GM19455 (cell line): ENCODE measurements around the gene PDS5A.
A peak's percentile ranks its signal among the peaks of the same experiment; 100 is the strongest.
"Not testable (repeated sequence)": the region's sequence is repeated elsewhere in the genome, so short reads cannot be mapped to it uniquely, and the experiment has no call there.

Experiments
- ATAC-seq: cut with Tn5 transposase; IDR thresholded peaks from one replicate; pipeline ENCODE4 v1.9.1; 2021; ENCODE audit not compliant: unreplicated experiment

Gene PDS5A, protein sequence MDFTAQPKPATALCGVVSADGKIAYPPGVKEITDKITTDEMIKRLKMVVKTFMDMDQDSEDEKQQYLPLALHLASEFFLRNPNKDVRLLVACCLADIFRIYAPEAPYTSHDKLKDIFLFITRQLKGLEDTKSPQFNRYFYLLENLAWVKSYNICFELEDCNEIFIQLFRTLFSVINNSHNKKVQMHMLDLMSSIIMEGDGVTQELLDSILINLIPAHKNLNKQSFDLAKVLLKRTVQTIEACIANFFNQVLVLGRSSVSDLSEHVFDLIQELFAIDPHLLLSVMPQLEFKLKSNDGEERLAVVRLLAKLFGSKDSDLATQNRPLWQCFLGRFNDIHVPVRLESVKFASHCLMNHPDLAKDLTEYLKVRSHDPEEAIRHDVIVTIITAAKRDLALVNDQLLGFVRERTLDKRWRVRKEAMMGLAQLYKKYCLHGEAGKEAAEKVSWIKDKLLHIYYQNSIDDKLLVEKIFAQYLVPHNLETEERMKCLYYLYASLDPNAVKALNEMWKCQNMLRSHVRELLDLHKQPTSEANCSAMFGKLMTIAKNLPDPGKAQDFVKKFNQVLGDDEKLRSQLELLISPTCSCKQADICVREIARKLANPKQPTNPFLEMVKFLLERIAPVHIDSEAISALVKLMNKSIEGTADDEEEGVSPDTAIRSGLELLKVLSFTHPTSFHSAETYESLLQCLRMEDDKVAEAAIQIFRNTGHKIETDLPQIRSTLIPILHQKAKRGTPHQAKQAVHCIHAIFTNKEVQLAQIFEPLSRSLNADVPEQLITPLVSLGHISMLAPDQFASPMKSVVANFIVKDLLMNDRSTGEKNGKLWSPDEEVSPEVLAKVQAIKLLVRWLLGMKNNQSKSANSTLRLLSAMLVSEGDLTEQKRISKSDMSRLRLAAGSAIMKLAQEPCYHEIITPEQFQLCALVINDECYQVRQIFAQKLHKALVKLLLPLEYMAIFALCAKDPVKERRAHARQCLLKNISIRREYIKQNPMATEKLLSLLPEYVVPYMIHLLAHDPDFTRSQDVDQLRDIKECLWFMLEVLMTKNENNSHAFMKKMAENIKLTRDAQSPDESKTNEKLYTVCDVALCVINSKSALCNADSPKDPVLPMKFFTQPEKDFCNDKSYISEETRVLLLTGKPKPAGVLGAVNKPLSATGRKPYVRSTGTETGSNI (N-terminal part only)

GRCh38 chr4:39977489-39978377 lies at the start of gene PDS5A:
PDS5A (minus strand) TSS chr4:39977911; CDS start chr4:39976577, 1,334 bp downstream.
- ATAC-seq = peak; percentile 78

DNA sequence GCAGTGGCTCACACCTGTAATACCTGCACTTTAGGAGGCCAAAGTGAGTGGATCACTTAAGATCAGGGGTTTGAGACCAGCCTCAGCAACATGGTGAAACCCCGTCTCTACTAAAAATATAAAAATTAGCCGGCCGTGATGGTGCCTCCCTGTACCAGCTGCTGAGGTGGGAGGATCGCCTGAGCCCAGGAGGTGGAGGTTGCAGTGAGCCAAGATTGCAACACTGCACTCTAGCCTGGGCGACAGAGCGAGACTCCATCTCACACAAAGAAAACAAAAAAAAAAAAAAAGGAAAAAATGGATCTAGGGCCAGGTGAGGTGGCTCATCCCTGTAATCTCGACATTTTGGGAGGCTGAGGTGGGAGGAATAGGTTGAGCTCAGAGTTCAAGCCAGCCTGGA lies 46.3 kb upstream of the PDS5A start:
- ATAC-seq = not testable (repeated sequence)

DNA sequence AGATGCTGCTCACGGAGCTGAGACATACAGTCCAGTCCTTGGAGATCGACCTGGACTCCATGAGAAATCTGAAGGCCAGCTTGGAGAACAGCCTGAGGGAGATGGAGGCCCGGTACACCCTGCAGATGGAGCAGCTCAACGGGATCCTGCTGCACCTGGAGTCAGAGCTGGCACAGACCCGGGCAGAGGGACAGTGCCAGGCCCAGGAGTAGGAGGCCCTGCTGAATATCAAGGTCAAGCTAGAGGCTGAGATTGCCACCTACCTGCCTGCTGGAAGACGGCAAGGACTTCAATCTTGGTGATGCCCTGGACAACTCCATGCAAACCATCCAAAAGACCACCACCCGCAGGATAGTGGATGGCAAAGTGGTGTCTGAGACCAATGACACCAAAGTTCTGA lies 43.4 kb upstream of the PDS5A start:
- not testable (repeated sequence) for ATAC-seq

DNA sequence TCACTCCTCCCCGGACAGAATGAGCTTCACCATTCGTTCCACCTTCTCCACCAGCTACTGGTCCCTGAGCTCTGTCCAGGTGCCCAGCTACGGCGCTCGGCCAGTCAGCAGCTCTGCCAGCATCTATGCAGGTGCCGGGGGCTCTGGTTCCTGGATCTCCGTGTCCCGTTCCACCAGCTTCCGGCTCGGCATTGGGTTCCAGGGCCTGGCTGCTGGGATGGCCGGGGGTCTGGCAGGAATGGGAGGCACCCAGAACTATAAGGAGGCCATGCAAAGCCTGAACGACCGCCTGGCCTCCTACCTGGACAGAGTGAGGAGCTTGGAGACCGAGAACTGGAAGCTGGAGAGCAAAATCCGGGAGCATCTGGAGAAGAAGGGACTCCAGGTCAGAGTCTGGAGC lies 42.5 kb upstream of the PDS5A start:
- ATAC-seq = no peak

- ATAC-seq = no peak
These were observed 38.3 kb upstream of the PDS5A start for GRCh38 chr4:40016007-40016406.

DNA sequence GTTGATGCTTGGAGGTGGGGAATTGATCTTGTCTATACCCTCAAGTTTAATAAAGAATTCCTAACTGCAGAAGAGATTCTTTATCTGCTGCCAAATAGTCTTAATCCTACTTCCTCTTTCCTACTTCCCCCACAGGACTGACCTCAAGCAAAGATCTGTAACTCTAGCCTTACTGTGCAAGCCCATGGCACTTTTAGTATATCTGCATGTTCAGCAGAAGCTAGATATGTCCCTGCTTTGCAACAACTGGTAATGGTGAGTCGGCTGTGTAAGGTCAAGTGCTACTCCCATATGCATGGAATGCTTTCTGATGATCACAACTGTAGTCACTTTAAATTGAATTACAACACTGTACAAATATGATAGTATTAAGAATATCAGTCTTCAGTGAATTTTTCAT lies 26.3 kb upstream of the PDS5A start:
- ATAC-seq = no peak

DNA sequence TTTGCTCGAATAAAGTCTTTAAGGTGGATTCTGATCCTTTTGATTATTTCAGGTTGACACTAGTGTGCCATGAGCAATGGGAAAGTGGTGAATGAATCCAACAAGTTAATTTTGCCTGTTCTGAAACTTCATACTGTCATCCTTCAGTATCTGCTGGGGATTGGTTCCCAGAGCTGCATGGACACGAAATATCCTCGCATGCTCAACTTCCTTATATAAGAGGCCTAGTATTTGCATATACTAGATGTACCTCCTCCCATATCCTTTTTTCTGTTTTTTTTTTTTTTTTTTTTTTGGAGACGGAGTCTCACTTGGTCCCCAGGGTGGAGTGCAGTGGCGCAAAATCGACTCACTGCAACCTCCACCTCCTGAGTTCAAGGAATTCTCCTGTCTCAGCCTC lies 23.0 kb upstream of the PDS5A start:
- no peak for ATAC-seq

DNA sequence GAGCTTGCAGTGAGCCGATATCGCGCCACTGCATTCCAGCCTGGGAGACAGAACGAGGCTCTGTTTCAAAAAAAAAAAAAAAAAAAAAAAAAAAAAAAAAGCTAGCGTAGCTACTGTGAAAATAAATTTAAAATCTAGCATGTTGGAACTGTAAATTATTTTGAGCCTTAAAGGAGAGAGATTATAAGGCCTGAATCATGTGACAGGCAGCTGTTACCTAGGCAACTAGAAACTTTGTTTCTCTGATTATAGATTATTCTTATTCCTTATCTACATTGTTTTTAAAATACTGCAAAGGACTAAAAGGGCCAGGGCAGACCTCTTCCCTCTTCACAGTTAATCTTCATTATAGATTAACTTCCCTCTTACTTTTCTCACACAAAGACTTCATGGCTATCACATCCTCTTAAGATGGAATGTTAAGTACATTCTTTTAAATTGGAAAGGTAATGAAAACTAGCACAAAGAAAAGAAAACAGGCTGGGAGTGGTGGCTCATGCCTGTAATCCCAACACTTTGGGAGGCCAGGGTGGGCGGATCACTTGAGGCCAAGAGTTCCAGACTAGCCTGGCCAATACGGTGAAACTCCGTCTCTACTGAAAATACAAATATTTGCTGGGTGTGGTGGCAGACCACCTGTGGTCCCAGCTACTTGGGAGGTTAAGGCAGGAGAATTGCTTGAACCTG lies 21.1 kb upstream of the PDS5A start:
- no peak for ATAC-seq

DNA sequence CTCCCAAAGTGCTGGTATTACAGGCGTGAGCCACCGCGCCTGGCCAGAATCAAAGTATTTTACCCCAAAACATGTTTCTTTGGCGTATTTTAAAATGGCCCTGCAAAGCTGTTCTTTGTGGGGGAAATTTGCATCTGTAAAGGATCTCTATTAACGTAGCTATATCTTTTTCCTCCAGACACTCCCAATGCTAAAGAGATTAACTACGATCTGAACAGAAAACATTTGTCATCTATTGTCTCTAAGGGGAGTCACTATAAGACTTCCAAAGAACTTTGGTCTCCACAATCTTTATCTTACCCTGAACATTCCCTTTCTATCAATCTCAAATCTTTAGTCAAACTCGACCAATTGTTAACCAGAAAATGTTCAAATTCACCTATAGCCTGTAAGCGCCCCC lies 19.1 kb upstream of the PDS5A start:
- no peak for ATAC-seq

DNA sequence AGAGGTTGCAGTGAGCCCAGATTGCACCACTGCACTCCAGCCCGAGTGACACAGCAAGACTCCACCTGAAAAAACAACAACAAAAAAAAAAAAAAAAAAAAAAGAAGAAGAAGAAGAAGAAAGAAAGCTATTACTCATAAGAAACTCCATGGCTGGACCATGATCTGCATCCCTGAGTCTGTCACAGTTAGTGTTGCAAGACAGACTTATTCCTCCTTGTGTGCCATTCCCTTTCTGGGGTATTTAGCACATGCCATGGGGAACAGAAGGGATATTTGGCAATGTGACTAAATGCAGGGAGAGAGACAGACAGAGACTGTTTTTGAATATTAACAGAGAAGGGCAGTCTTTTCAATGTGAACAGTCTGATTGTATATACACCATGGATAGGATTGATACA lies 16.7 kb upstream of the PDS5A start:
- ATAC-seq = no peak

DNA sequence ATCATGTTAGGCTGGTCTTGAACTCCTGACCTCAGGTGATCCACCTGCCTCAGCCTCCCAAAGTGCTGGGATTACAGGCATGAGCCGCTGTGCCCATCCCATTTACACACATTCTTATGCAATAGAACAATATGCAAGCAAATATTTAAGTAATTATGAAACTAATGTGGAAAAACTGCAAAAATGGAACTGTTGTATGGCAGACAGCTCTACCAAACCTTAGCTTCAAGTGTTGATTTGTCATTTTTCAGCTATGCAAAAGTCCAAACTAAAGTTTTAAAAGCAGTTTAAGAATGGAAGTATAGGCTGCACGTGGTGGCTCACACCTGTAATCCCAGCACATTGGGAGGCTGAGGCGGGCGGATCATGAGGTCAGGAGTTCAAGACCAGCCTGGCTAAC lies 11.7 kb upstream of the PDS5A start:
- not testable (repeated sequence) for ATAC-seq

DNA sequence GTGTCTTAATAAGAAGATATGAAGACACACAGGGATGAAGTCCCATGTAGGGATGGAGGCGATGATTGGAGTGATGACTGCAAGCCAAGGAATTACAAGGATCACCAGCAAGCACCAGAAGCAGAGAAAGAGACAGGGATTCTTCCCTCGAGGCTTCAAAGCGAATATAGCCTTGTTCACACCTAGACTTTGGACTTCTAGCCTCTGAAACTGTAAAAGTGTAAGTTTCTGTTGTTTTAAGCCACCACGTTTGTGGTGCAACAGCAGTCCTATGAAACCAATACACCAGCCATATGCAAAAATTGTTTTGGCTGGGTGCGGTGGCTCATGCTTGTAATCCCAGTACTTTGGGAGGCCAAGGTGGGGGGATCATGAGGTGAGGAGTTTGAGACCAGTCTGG lies 9.8 kb upstream of the PDS5A start:
- ATAC-seq = no peak

DNA sequence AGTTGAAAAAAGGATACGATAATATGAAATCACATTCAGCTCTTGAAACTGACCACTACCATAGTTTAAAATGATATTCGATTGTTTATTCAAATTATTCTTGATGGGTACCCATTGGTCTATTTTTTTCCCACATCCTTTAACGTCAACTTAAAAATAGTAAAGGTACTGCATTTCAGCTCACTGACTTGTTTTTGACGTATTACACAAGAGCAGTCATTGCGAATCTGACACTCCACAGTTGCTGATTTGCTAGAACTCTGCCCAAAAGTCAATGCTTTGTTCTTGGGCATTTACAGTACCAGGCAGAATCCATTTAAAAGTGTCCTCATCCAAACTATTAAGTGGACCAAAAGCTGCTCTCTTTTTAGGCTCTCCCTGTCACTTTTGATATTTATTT lies 1.2 kb upstream of the PDS5A start:
- no peak for ATAC-seq

DNA sequence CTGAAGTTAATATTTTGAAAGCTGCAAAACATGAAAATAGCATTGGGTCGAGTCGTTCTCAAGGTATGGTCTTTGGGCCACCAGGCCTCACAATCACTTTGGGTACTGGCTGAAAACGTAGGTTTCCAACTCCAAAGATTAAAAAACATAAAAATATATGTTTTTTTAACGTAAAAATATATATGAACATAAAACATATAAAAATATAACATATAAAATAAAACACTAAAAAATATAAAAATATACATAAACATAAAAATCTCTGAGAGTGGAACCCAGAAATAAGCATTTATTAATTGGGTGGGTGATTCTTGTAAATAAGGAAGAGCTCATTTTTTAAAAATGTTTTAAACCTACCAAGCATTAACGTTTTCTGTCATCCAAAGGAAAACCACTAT lies 666 bp upstream of the PDS5A start:
- no peak for ATAC-seq

GRCh38 chr4:39976945-39977488 lies 694 bp downstream of the PDS5A start:
- ATAC-seq = peak; percentile 34

DNA sequence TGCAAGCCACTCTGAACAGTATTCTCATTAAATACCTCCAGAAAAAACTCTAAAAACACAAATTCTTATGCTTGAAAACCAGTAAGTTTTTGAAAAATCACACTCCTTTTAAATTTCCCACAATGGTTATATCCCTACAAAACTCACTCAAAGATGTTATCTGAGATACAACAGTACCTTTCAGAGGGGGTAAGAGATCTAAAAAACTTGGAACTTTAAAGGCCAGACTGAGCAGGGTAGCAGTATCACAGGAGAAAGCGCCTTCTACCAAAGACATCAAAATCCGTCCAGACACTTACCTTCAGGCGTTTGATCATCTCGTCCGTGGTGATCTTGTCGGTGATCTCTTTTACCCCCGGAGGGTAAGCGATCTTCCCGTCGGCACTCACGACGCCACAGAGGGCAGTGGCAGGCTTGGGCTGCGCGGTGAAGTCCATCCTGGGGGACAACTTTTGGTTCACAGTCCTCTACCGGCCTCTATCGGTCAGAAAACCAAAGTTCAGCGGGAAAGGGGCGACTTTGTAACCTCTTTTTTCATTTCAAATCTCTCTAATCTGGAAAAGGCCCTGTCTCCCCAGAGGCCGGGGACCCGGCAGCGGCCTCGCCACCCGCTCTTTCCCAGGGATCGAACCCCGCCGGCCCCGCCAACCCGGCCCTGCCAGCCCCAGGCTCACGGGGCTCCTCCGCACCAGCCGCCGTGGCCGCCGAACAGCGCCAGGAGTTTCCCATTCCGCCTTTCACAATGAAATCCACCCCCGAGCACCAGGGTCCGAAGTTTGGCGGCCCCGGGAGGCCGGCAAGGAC lies 1.4 kb downstream of the PDS5A start:
- ATAC-seq = peak; percentile 38

- no peak for ATAC-seq
These were observed 2.1 kb downstream of the PDS5A start for GRCh38 chr4:39975488-39976089.

- ATAC-seq = not testable (repeated sequence)
These were observed 4.7 kb downstream of the PDS5A start for GRCh38 chr4:39973052-39973451.
